Measurements from ENCODE around the gene VMO1. TPM values are rescaled to one million over a fixed set of nuclear protein-coding genes. Genes with fewer than 3 reads are reported as not detected.
"Not testable (repeated sequence)": the region's sequence is repeated elsewhere in the genome, so short reads cannot be mapped to it uniquely, and the experiment has no call there.

Gene VMO1, protein sequence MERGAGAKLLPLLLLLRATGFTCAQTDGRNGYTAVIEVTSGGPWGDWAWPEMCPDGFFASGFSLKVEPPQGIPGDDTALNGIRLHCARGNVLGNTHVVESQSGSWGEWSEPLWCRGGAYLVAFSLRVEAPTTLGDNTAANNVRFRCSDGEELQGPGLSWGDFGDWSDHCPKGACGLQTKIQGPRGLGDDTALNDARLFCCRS
- total RNA-seq: 1 to 10 TPM in 2 of 4 donors, not detected in 2; 1.3 to 2.2 TPM

DNA sequence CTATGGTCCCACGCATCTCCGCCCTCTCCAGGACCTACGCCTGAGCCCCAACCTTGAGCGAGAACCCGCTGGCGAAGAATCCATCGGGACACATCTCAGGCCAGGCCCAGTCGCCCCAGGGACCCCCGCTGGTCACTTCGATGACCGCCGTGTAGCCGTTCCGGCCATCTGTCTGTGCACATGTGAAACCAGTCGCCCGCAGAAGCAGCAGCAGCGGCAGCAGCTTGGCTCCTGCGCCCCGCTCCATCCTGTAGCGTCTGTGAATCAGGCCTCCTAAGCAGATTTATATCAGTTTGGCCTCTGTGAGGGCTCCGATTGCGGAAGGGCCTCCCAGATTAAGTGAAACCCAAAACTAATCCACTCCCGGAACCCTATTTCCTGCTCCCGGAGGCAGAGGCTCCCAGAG is at the start of gene VMO1:
TSS of gene VMO1 (minus strand) at position 259 of the 406 bp plus-strand sequence. CDS start at position 247, 12 bp downstream.
- Histone ChIP-seq H3K4me1 (peaks cover 0 to 8% of the 10 kb centered on the region in 2 donors), H3K4me3 (peak within 1 kb of the TSS; percentile 23 to 31), H3K27me3 (peaks cover 7 to 25% of the 10 kb centered on the region in 2 donors), H3K9me3 (no peaks in the 10 kb centered on the region), H3K27ac (peak within 1 kb of the TSS in 1 of 2 donors; percentile 18), H3K36me3 (no peaks in the 10 kb centered on the region)
- TF ChIP-seq, protein P1, sequence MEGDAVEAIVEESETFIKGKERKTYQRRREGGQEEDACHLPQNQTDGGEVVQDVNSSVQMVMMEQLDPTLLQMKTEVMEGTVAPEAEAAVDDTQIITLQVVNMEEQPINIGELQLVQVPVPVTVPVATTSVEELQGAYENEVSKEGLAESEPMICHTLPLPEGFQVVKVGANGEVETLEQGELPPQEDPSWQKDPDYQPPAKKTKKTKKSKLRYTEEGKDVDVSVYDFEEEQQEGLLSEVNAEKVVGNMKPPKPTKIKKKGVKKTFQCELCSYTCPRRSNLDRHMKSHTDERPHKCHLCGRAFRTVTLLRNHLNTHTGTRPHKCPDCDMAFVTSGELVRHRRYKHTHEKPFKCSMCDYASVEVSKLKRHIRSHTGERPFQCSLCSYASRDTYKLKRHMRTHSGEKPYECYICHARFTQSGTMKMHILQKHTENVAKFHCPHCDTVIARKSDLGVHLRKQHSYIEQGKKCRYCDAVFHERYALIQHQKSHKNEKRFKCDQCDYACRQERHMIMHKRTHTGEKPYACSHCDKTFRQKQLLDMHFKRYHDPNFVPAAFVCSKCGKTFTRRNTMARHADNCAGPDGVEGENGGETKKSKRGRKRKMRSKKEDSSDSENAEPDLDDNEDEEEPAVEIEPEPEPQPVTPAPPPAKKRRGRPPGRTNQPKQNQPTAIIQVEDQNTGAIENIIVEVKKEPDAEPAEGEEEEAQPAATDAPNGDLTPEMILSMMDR (IDR thresholded peaks at IDR 0.05): no peak
- TF ChIP-seq POLR2A (IDR thresholded peaks at IDR 0.05): no peak
- peak; percentile 37 to 43 for DNase-seq
- intact Hi-C loops (cut with DNase I; ENCODE audit: low total_unique reads): loop anchor here (5.0 kb wide), 1 partner anchor 111 kb away; the partner anchor contains the start of gene C17orf107

DNA sequence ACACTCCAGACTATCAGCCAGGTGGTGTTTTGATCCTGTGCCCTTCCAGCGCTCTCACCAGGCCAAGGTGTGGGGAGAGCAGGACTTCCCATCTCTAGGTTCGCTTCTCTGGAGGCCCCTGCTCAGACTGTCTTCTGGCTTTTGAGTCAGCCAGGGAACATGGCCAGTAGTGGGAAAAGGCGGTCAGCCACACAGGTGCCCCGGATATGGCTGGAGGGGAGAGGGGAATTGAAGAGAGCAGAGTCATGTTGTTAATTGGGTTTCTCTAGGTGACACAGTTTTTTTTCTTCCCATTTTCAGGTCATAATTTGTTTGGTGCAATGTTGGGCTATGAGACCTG is 48.5 kb upstream of the VMO1 start:
- TF ChIP-seq, protein P1 (IDR thresholded peaks at IDR 0.05): no peak
- no peak for TF ChIP-seq POLR2A (IDR thresholded peaks at IDR 0.05)
- DNase-seq: no peak
- Histone ChIP-seq H3K4me3 (peak overlapping the region in 1 of 2 donors; percentile 81), H3K9me3 (no peaks in the 10 kb centered on the region), H3K27me3 (no peaks in the 10 kb centered on the region), H3K4me1 (peaks cover 0 to 4% of the 10 kb centered on the region in 2 donors), H3K27ac (peak overlapping the region; percentile 82 to 83), H3K36me3 (no peaks in the 10 kb centered on the region)
- intact Hi-C loops (cut with DNase I; ENCODE audit: low total_unique reads): no loop called here

DNA sequence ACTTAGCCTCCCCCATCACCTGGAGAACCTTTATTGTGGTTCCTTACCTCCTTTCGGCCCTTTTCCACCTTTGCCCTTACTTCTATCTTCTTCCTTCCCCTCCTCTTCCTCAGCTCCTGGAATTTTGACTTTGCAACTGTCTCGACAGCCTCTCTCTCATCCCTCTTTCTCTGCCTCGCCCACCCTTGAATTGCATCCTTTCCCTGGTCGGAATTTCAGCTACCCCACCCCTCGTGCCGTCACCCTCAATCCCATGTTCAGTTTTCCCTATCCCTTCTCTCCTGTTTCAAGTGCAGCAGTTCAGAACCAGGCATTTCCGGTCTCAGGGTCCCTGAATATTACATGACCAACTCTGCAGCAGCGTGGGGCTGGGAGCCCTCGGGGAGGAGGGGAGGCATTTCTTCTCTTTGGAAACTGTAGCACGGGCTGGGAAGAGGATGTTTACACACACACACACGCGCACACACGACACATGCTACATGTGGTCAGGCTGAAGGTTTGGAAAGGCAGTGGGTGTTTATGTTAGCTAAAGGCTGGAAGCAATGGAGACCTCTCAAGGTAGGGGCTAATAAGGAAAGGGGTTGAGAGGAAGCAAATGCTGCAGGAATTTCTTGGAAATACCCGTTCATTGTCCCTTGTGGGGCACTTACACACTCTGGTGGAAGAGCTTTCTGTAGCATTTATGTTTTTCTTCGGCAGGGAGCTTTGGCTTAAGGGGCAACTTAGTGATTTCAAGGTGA is 47.9 kb upstream of the VMO1 start:
- Histone ChIP-seq H3K4me3 (peak overlapping the region; percentile 78 to 81), H3K9me3 (no peaks in the 10 kb centered on the region), H3K27ac (peak overlapping the region; percentile 82 to 83), H3K36me3 (no peaks in the 10 kb centered on the region), H3K4me1 (peaks cover 0 to 4% of the 10 kb centered on the region in 2 donors), H3K27me3 (no peaks in the 10 kb centered on the region)
- no peak for DNase-seq
- intact Hi-C loops (cut with DNase I; ENCODE audit: low total_unique reads): no loop called here
- TF ChIP-seq POLR2A (IDR thresholded peaks at IDR 0.05): no peak
- TF ChIP-seq, protein P1 (IDR thresholded peaks at IDR 0.05): no peak

DNA sequence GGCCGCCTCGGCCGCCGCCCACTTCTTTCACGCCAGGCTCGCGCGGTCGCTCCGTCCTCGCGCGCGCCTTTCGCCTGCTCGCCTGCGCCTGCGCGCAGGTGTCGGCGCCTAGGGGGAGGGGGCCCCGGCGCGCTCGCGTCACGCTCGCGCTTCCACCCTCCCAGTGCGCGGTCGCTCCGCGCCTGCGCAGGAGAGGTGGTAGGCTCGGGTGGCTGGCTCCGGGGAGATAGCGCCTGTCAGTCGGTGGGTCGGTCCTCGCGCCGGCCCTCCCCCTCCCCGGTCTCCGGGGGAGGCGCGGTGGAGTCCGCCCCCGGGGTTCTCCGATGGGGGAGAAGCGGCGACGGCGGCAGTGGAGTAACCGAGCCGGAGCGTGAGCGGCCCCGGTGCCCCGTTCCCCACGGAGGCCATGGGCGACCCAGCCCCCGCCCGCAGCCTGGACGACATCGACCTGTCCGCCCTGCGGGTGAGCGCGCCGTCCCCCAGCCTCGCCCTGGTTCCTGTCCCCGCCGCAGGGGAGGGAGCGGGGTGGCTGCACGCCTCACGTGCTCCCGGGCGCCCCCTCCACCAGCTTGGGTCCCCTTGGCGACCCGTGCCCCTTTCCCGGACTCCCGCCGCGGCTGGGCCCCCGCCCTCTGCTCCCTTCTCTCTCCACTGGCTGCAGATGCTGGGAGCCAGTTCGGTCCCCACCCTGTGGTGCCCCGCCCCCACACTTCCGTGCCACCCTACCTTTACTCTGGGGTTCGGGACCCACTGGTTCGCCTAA is 47.2 kb upstream of the VMO1 start, which contains the start of gene MINK1:
TSS of gene MINK1 (plus strand) at position 163 of the 763 bp plus-strand sequence. CDS start at position 407, 244 bp downstream.
- Histone ChIP-seq H3K36me3 (no peaks in the 10 kb centered on the region), H3K4me3 (peak within 1 kb of the TSS; percentile 78 to 81), H3K27me3 (no peaks in the 10 kb centered on the region), H3K9me3 (no peaks in the 10 kb centered on the region), H3K4me1 (peaks cover 0 to 4% of the 10 kb centered on the region in 2 donors), H3K27ac (peak within 1 kb of the TSS; percentile 82 to 83)
- TF ChIP-seq, protein P1 (IDR thresholded peaks at IDR 0.05): no peak
- TF ChIP-seq POLR2A (IDR thresholded peaks at IDR 0.05): peak; percentile 86 to 91
- peak; percentile 83 to 91 for DNase-seq
- intact Hi-C loops (cut with DNase I; ENCODE audit: low total_unique reads): no loop called here

DNA sequence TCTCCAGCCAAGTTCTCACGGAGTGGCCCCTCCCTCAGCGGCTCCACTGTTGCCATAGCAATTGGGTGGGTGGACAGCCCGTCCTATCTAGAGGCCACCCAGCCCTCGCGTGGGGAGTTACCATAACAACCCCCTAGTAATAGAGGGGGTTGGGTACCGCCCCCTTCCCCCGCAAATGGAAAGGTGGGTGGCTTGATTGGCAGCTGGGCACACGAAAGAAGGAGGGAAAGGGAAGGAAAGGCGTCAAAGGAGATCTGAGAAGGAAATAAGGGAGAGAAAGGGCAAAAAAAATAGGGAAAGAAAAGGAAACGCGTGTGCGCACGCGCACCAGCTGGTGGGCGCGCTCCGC is 46.6 kb upstream of the VMO1 start:
- intact Hi-C loops (cut with DNase I; ENCODE audit: low total_unique reads); H3K27me3 ChIP-seq; H3K4me1 ChIP-seq; DNase-seq; H3K36me3 ChIP-seq; H3K9me3 ChIP-seq: not testable (repeated sequence)
- peak overlapping the region; percentile 78 to 81 for H3K4me3 ChIP-seq
- H3K27ac ChIP-seq: peak overlapping the region; percentile 82 to 83
